DND-41 (cell line): ENCODE results near the gene ATF6.

Experiments
- ATAC-seq: fragments of 200-7000 bp; cut with Tn5 transposase; 3 replicates; pipeline ENCODE4 v1.9.1; 2021; ENCODE audit warnings: low read depth; ENCODE audit not compliant: insufficient read depth
- DNase-seq: peaks from one replicate; pipeline ENCODE4 v3.0.0-alpha.2; 2020
- H2AFZ ChIP-seq: 2 replicates; pipeline ENCODE4 v1.6.0; 2012; ENCODE audit warnings: low read depth, low read length
- H3K27ac ChIP-seq: 2 replicates; pipeline ENCODE4 v1.5.1; 2012; ENCODE audit warnings: low read length, inconsistent platforms
- H3K27me3 ChIP-seq: fragments of 200-600 bp; sonication (generic); 2 replicates; pipeline ENCODE4 v1.6.0; 2012; ENCODE audit warnings: low read length, mild to moderate bottlenecking, inconsistent platforms; ENCODE audit not compliant: insufficient read depth, poor library complexity
- H3K36me3 ChIP-seq: 2 replicates; pipeline ENCODE4 v1.5.1; 2012; ENCODE audit warnings: low read length, inconsistent platforms; ENCODE audit not compliant: insufficient read depth
- H3K4me1 ChIP-seq: 2 replicates; pipeline ENCODE4 v1.5.1; 2012; ENCODE audit warnings: mild to moderate bottlenecking, low read length; ENCODE audit not compliant: insufficient read depth
- H3K4me2 ChIP-seq: 2 replicates; pipeline ENCODE4 v1.6.0; 2012; ENCODE audit warnings: mild to moderate bottlenecking, moderate library complexity, low read length, inconsistent platforms; ENCODE audit not compliant: insufficient read depth
- H3K4me3 ChIP-seq, 2 experiments: fragments of 200-600 bp in 1 of 2; shearing (Covaris generic) in 1 of 2; 2 replicates each; pipeline ENCODE4 v1.5.1; 2012 to 2016; ENCODE audit warnings: inconsistent platforms in 2 of 2, low read length in 2 of 2, mild to moderate bottlenecking in 2 of 2, low read depth in 1 of 2, moderate library complexity in 1 of 2
- H3K79me2 ChIP-seq: 2 replicates; pipeline ENCODE4 v1.6.0; 2012; ENCODE audit warnings: low read length, inconsistent platforms; ENCODE audit not compliant: insufficient read depth
- H3K9ac ChIP-seq: 2 replicates; pipeline ENCODE4 v1.6.0; 2012; ENCODE audit warnings: low read depth, mild to moderate bottlenecking, inconsistent platforms, low read length, moderate library complexity
- H3K9me3 ChIP-seq: 2 replicates; pipeline ENCODE4 v1.5.1; 2012; ENCODE audit warnings: low read length, moderate library complexity, mild to moderate bottlenecking, inconsistent platforms; ENCODE audit not compliant: insufficient read depth, severe bottlenecking
- H4K20me1 ChIP-seq: 2 replicates; pipeline ENCODE4 v1.6.0; 2012; ENCODE audit warnings: low read length; ENCODE audit not compliant: insufficient read depth
- CTCF ChIP-seq: IDR thresholded peaks from 2 replicates; pipeline ENCODE4 v1.5.1; 2012; ENCODE audit warnings: borderline replicate concordance, low read length, moderate library complexity, mild to moderate bottlenecking; ENCODE audit not compliant: poor library complexity, severe bottlenecking; ENCODE audit errors: extremely low read depth
- EZH2 ChIP-seq: IDR thresholded peaks from 3 replicates; pipeline ENCODE4 v1.6.1; 2012; ENCODE audit warnings: borderline replicate concordance, low read depth, mild to moderate bottlenecking, moderate library complexity, low read length, inconsistent platforms; ENCODE audit not compliant: severe bottlenecking

The ATF6 gene

GRCh38 chr1:161986328-161986727 is 220.2 kb downstream of the ATF6 start:
- Histone ChIP-seq H3K4me1 (no peaks in the 10 kb centered on the region), H3K27ac (no peak overlapping the region), H3K9ac (no peak overlapping the region), H2AFZ (no peak overlapping the region), H4K20me1 (no peaks in the 10 kb centered on the region), H3K79me2 (no peaks in the 10 kb centered on the region), H3K4me3 (no peak overlapping the region), H3K4me2 (no peak overlapping the region), H3K27me3 (no peaks in the 10 kb centered on the region), H3K9me3 (no peaks in the 10 kb centered on the region), H3K36me3 (no peaks in the 10 kb centered on the region)
- DNase-seq (no peak), ATAC-seq (no peak)
- TF ChIP-seq CTCF (no peak), EZH2 (no peak)

GRCh38 chr1:161987303-161987702 is 221.2 kb downstream of the ATF6 start:
- H3K9ac ChIP-seq: no peak overlapping the region
- H4K20me1 ChIP-seq: no peaks in the 10 kb centered on the region
- no peaks in the 10 kb centered on the region for H3K9me3 ChIP-seq
- H3K79me2 ChIP-seq: no peaks in the 10 kb centered on the region
- H3K36me3 ChIP-seq: no peaks in the 10 kb centered on the region
- H3K4me3 ChIP-seq: no peak overlapping the region
- H3K4me2 ChIP-seq: no peak overlapping the region
- no peak for TF ChIP-seq CTCF
- H2AFZ ChIP-seq: no peak overlapping the region
- no peaks in the 10 kb centered on the region for H3K4me1 ChIP-seq
- no peak overlapping the region for H3K27ac ChIP-seq
- DNase-seq (no peak), ATAC-seq (no peak)
- H3K27me3 ChIP-seq: no peaks in the 10 kb centered on the region

DNA sequence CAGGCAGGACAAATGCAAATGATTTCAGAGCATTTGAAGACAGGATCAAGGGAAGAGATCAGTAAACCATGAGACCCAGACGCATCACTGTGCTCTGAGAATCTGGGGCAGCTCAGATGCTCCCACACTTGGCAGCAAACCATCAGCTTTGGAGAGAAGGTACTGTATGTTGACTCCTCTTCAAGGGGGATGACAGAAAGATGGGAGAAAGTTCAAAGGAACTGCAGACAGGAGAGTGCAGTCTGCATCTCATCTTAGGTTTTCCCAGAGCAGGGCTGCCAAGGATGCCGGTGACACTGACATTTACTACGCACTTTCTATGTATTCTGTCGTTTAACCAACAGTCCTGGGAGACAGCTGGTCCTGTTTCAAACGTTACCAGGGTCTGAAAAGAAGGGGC is 221.8 kb downstream of the ATF6 start:
- TF ChIP-seq EZH2 (no peak), CTCF (no peak)
- no peak overlapping the region for H3K4me2 ChIP-seq
- H3K4me3 ChIP-seq: no peak overlapping the region
- H4K20me1 ChIP-seq: no peaks in the 10 kb centered on the region
- no peak overlapping the region for H3K9ac ChIP-seq
- DNase-seq: no peak
- H3K27me3 ChIP-seq: no peaks in the 10 kb centered on the region
- no peak overlapping the region for H2AFZ ChIP-seq
- no peak for ATAC-seq
- H3K27ac ChIP-seq: no peak overlapping the region
- H3K9me3 ChIP-seq: no peaks in the 10 kb centered on the region
- no peaks in the 10 kb centered on the region for H3K79me2 ChIP-seq
- H3K36me3 ChIP-seq: no peaks in the 10 kb centered on the region
- H3K4me1 ChIP-seq: no peaks in the 10 kb centered on the region

GRCh38 chr1:161988413-161988812 is 222.3 kb downstream of the ATF6 start:
- no peaks in the 10 kb centered on the region for H3K36me3 ChIP-seq
- no peaks in the 10 kb centered on the region for H4K20me1 ChIP-seq
- ATAC-seq (no peak), DNase-seq (no peak)
- no peak overlapping the region for H3K4me2 ChIP-seq
- H2AFZ ChIP-seq: no peak overlapping the region
- H3K9me3 ChIP-seq: no peaks in the 10 kb centered on the region
- no peak overlapping the region for H3K27ac ChIP-seq
- no peak overlapping the region for H3K9ac ChIP-seq
- no peaks in the 10 kb centered on the region for H3K4me1 ChIP-seq
- no peaks in the 10 kb centered on the region for H3K27me3 ChIP-seq
- no peak overlapping the region for H3K4me3 ChIP-seq
- no peaks in the 10 kb centered on the region for H3K79me2 ChIP-seq
- TF ChIP-seq EZH2 (no peak), CTCF (no peak)
